ENCODE results near the gene COPS4. TPM values are rescaled to one million over a fixed set of nuclear protein-coding genes. Genes with fewer than 3 reads are reported as not detected.
"Not testable (repeated sequence)": the region's sequence is repeated elsewhere in the genome, so short reads cannot be mapped to it uniquely, and the experiment has no call there.

COPS4 gene
- total RNA-seq, 4 donors from 2014 or later = 6.7 to 81.8 (median 32.3) TPM

DNA sequence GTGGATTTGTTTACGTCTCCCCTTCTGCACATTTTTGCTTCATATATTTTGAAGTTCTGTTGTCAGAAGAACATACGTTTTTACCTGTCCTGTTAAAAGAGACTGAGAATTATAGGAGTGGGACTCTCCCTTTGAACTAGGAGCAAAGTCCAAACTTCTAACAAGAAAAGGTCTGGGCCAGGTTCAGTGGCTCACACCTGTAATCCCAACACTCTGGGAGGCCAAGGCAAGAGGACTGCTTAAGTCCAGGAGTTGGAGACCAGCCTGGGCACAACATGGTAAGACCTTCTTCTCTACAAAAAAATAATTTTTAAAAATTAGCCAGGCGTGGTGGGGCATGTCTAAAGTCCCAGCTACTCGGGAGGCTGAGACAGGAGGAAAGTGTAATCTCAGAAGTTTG lies 40.1 kb upstream of the COPS4 start:
- WGBS, 2 donors (ENCODE audit: low coverage in 1 of 2) = 71 to 73% methylated on average over 4 of the region's 4 CpGs
- Histone ChIP-seq H3K27me3 (no peaks in the 10 kb centered on the region), H3K9me3 (no peaks in the 10 kb centered on the region), H3K4me1 (peaks cover 0 to 18% (median 5%) of the 10 kb centered on the region in 4 donors), H3K36me3 (no peaks in the 10 kb centered on the region), H3K4me3 (no peak overlapping the region), H3K27ac (no peak overlapping the region)
- DNase-seq = no peak
- TF ChIP-seq POLR2A (IDR thresholded peaks at IDR 0.05) = no peak
- TF ChIP-seq POLR2AphosphoS5 (IDR thresholded peaks at IDR 0.05) = no peak
- TF ChIP-seq, protein P1, sequence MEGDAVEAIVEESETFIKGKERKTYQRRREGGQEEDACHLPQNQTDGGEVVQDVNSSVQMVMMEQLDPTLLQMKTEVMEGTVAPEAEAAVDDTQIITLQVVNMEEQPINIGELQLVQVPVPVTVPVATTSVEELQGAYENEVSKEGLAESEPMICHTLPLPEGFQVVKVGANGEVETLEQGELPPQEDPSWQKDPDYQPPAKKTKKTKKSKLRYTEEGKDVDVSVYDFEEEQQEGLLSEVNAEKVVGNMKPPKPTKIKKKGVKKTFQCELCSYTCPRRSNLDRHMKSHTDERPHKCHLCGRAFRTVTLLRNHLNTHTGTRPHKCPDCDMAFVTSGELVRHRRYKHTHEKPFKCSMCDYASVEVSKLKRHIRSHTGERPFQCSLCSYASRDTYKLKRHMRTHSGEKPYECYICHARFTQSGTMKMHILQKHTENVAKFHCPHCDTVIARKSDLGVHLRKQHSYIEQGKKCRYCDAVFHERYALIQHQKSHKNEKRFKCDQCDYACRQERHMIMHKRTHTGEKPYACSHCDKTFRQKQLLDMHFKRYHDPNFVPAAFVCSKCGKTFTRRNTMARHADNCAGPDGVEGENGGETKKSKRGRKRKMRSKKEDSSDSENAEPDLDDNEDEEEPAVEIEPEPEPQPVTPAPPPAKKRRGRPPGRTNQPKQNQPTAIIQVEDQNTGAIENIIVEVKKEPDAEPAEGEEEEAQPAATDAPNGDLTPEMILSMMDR (IDR thresholded peaks at IDR 0.05) = no peak
- no peak for TF ChIP-seq EP300 (IDR thresholded peaks at IDR 0.05; ENCODE audit: low read depth)
- intact Hi-C loops (cut with DNase I; ENCODE audit: low total_unique reads) (no loop called here), in situ Hi-C loops (cut with MboI; ENCODE audit: low pct_ligation_motif_present in 1 of 4, low pct_unique_long_range_greater_than_20kb in 1 of 4, low sequenced_read_pairs in 3 of 4) (no loop called here)

DNA sequence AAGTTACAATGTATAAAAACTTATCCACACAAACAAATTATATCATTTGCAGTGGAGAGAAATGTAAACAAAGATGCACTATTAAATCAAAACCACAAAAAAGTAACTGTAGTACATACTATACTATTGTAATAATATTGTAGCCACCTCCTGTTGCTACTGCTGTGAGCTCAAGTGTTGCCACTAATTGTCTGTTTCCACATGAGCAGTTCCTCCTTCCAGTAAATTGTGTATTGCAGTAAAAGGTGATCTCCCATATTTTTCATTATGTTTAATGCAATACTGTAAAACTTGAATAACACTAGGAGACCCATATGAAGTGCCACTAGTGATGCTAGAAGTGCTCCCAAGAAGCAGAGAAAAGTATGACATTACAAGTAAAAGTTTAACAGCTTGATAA lies 36.1 kb upstream of the COPS4 start:
- intact Hi-C loops (cut with DNase I; ENCODE audit: low total_unique reads) (no loop called here), in situ Hi-C loops (cut with MboI; ENCODE audit: low pct_ligation_motif_present in 1 of 4, low pct_unique_long_range_greater_than_20kb in 1 of 4, low sequenced_read_pairs in 3 of 4) (no loop called here)
- TF ChIP-seq, protein P1 (IDR thresholded peaks at IDR 0.05) = no peak
- TF ChIP-seq POLR2A (IDR thresholded peaks at IDR 0.05) = no peak
- TF ChIP-seq EP300 (IDR thresholded peaks at IDR 0.05; ENCODE audit: low read depth) = no peak
- TF ChIP-seq POLR2AphosphoS5 (IDR thresholded peaks at IDR 0.05) = no peak
- Histone ChIP-seq H3K36me3 (no peaks in the 10 kb centered on the region), H3K27ac (no peak overlapping the region), H3K27me3 (no peaks in the 10 kb centered on the region), H3K4me1 (peaks cover 0 to 13% (median 5%) of the 10 kb centered on the region in 4 donors), H3K4me3 (no peak overlapping the region), H3K9me3 (no peaks in the 10 kb centered on the region)
- DNase-seq = no peak

DNA sequence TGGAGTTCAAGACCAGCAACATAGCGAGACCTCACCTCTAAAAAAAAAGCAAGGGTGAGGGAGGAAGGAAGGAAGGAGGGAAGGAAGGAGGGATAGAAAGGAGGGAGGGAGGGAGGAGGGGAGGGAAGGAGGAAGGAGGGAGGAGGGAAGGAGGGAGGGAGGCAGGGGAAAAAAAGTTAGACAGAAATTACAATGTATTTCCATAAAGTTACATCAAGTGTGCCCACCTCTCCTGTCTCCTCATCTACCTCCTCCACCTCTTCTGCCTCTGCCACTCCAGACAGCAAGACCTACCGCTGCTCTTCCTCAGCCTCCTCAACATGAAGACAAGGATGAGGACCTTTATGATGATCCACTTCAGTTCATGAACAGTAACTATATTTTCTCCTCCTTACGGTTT lies 32.7 kb upstream of the COPS4 start:
- DNase-seq = no peak
- intact Hi-C loops (cut with DNase I; ENCODE audit: low total_unique reads) = no loop called here
- Histone ChIP-seq H3K9me3 (no peaks in the 10 kb centered on the region), H3K27me3 (no peaks in the 10 kb centered on the region), H3K4me3 (no peak overlapping the region), H3K27ac (no peak overlapping the region), H3K4me1 (peaks cover 0 to 13% (median 4%) of the 10 kb centered on the region in 4 donors), H3K36me3 (no peaks in the 10 kb centered on the region)
- in situ Hi-C loops (cut with MboI; ENCODE audit: low pct_ligation_motif_present in 1 of 4, low pct_unique_long_range_greater_than_20kb in 1 of 4, low sequenced_read_pairs in 3 of 4) = no loop called here
- 76 to 90% methylated on average over 2 to 3 of the region's 3 CpGs for WGBS, 2 donors (ENCODE audit: low coverage in 1 of 2)
- TF ChIP-seq, protein P1 (IDR thresholded peaks at IDR 0.05) = no peak
- TF ChIP-seq POLR2A (IDR thresholded peaks at IDR 0.05) (no peak), POLR2AphosphoS5 (IDR thresholded peaks at IDR 0.05) (no peak), EP300 (IDR thresholded peaks at IDR 0.05; ENCODE audit: low read depth) (no peak)

DNA sequence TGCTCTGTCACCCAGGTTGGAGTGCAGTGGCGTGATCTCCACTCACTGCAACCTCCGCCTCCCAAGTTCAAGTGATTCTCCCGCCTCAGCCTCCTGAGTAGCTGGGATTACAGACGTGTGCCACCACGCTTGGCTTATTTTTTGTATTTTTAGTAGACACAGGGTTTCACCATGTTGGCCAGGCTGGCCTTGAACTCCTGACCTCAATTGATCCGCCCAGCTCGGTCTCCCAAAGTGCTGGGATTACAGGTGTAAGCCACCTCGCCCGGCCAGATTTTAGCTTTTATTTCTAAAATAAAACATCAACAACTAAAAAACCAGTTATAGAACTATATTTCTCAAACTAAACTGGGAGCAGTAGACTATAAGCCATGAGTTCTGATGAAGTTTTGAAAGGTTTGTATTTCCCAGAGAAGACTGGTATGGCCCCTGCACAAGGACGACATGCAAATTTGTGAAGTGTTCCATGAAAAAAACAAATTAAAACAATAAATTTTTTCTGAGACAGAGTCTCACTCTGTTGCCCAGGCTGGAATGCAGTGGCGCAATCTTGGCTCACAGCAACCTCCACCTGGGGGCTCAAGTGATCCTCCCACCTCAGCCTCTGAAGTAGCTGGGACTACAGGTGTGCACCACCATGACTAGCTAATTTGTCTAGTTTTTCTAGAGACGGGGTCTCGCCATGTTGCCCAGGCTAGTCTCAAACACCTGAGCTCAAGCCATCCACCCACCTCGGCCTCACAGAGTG lies 31.8 kb upstream of the COPS4 start:
- DNase-seq; in situ Hi-C loops (cut with MboI; ENCODE audit: low pct_ligation_motif_present in 1 of 4, low pct_unique_long_range_greater_than_20kb in 1 of 4, low sequenced_read_pairs in 3 of 4); H3K36me3 ChIP-seq; H3K27me3 ChIP-seq; H3K27ac ChIP-seq; intact Hi-C loops (cut with DNase I; ENCODE audit: low total_unique reads); H3K4me3 ChIP-seq; H3K9me3 ChIP-seq: not testable (repeated sequence)
- peaks cover 0 to 15% (median 7%) of the 10 kb centered on the region in 4 donors for H3K4me1 ChIP-seq
- 74 to 97% methylated on average over 5 to 14 of the region's 14 CpGs for WGBS, 2 donors (ENCODE audit: low coverage in 1 of 2)

DNA sequence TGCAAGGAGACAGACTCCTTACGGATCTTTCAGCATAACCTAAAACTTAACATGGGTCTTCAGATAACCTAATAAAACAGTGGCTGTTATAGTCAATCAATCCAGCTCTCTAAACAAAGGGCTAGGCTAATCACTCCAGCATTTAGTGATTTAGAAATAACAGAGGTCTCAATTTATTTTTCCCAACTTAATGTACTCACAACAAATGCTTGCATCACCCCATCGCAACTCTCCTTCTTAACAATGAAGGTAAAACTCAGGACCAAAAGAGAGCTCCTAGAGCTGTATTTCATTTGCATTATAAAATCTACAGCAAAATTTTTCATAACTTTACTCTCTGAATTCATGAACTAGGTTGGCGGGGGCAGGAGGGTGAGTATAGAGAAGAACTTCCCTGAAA lies 25.5 kb upstream of the COPS4 start:
- in situ Hi-C loops (cut with MboI; ENCODE audit: low pct_ligation_motif_present in 1 of 4, low pct_unique_long_range_greater_than_20kb in 1 of 4, low sequenced_read_pairs in 3 of 4) = no loop called here
- H3K4me1 ChIP-seq = peaks cover 18 to 38% (median 32%) of the 10 kb centered on the region in 4 donors
- H3K4me3 ChIP-seq = peak overlapping the region; percentile 79 to 97 (median 92)
- 60 to 75% methylated on average over 3 of the region's 3 CpGs for WGBS, 2 donors (ENCODE audit: low coverage in 1 of 2)
- TF ChIP-seq POLR2AphosphoS5 (IDR thresholded peaks at IDR 0.05) (no peak), EP300 (IDR thresholded peaks at IDR 0.05; ENCODE audit: low read depth) (no peak), POLR2A (IDR thresholded peaks at IDR 0.05) (no peak)
- TF ChIP-seq, protein P1 (IDR thresholded peaks at IDR 0.05) = no peak
- peak overlapping the region; percentile 95 to 98 (median 97) for H3K27ac ChIP-seq
- H3K27me3 ChIP-seq = no peaks in the 10 kb centered on the region
- no peak for DNase-seq
- H3K9me3 ChIP-seq = no peaks in the 10 kb centered on the region
- no peaks in the 10 kb centered on the region for H3K36me3 ChIP-seq
- intact Hi-C loops (cut with DNase I; ENCODE audit: low total_unique reads) = no loop called here

Measured in transverse colon (tissue), 4 donors.